ENCODE data around the gene CARF. TPM values are rescaled to one million over a fixed set of nuclear protein-coding genes. Genes with fewer than 3 reads are reported as not detected.

CARF gene
- total and polyA plus RNA-seq, 2 of the 13 experiments (the other 11 are each of a cell fraction or from before 2014, with no cell fraction given) = 3.0 to 5.4 TPM

GRCh38 chr2:202911203-202911511, 918 bp upstream of the CARF start:
- DNase-seq (ENCODE audit: low spot score) (no peak), FAIRE-seq (no peak), ATAC-seq (peak; percentile 24; the same call in 2 of the 3 replicates)
- peaks cover 48% of the 10 kb centered on the region for H3K79me2 ChIP-seq (ENCODE audit: insufficient read depth, low read length)
- TSS peak; percentile 61 for BruUV-seq (replicated peaks)
- H3K4me3 ChIP-seq (replicated peaks in 1 of 3; ENCODE audit: insufficient read depth in 1 of 3, low read depth in 2 of 3, low read length in 3 of 3) = peak overlapping the region; percentile 88 to 96 (median 91)
- POLR2A ChIA-PET = interaction anchor here (0.9 to 3.3 kb wide), 7 partner anchors 14 to 328 kb away, joined by 3 to 12 read pairs (median 5); partner anchors contain the start of genes CYP20A1 and NBEAL1
- H3K36me3 ChIP-seq (replicated peaks in 1 of 2; ENCODE audit: control insufficient read depth in 1 of 2, insufficient read depth in 2 of 2, low read length in 2 of 2) = peaks cover 0 to 4% of the 10 kb centered on the region in 2 experiments; a peak in 2 of 5 replicates
- H4K20me1 ChIP-seq (ENCODE audit: insufficient read depth, low read length) = peaks cover 5% of the 10 kb centered on the region
- 1% methylated on average over 8 of the region's 8 CpGs for WGBS (ENCODE audit: low lambda C conversion rate)
- intact Hi-C loops (cut with micrococcal nuclease; ENCODE audit: unreplicated experiment) = loop anchor here (2.0 to 10.0 kb wide), 4 partner anchors 104 to 328 kb away; partner anchors contain the start of genes CYP20A1 and NBEAL1
- peak overlapping the region; percentile 97 for H3K9ac ChIP-seq (ENCODE audit: insufficient read depth, low read depth, low read length)
- CTCF ChIA-PET (ENCODE audit: low intra/inter-chr PET ratio, low total read pairs) = no interaction called here
- H2AFZ ChIP-seq (ENCODE audit: low read length) = peak overlapping the region; percentile 94
- in situ Hi-C loops (cut with HindIII; ENCODE audit: extremely low pct_ligation_motif_present, low pct_unique_long_range_greater_than_20kb) = no loop called here
- peak overlapping the region; percentile 95 for H3K27ac ChIP-seq (ENCODE audit: extremely low read length, insufficient read depth, low read length)
- H3K4me1 ChIP-seq (ENCODE audit: insufficient read depth, low read length) = peaks cover 26% of the 10 kb centered on the region
- no peaks in the 10 kb centered on the region for H3K9me3 ChIP-seq (ENCODE audit: low read length)
- peak overlapping the region; percentile 99 for H3K4me2 ChIP-seq (ENCODE audit: low read depth, low read length)
- peaks cover 0 to 4% of the 10 kb centered on the region in 2 experiments; a peak in 2 of 5 replicates for H3K27me3 ChIP-seq (ENCODE audit: control insufficient read depth in 1 of 2, insufficient read depth in 2 of 2, low read length in 2 of 2)
- TF ChIP-seq ZNF550 (CRISPR knock-in tag; IDR thresholded peaks at IDR 0.05; ENCODE audit: borderline replicate concordance) (no peak), EP300 (IDR thresholded peaks at IDR 0.05; ENCODE audit: low read depth in 2 of 2, low read length in 2 of 2) (no peak), EP300 (CRISPR knock-in tag; IDR thresholded peaks at IDR 0.05; ENCODE audit: borderline replicate concordance) (no peak), HOXA5 (CRISPR knock-in tag; IDR thresholded peaks at IDR 0.05) (no peak), ONECUT2 (CRISPR knock-in tag; IDR thresholded peaks at IDR 0.05) (no peak), ZNF441 (CRISPR knock-in tag; IDR thresholded peaks at IDR 0.05; ENCODE audit: borderline replicate concordance) (no peak), ATM (IDR thresholded peaks at IDR 0.05; ENCODE audit: borderline replicate concordance) (no peak), ZUFSP (CRISPR knock-in tag; IDR thresholded peaks at IDR 0.05; ENCODE audit: borderline replicate concordance) (no peak), RXRA (CRISPR knock-in tag; IDR thresholded peaks at IDR 0.05) (no peak), ZNF770 (CRISPR knock-in tag; IDR thresholded peaks at IDR 0.05) (peak; percentile 52; the same call in 1 of the 2 replicates), ZNF790 (CRISPR knock-in tag; IDR thresholded peaks at IDR 0.05; ENCODE audit: borderline replicate concordance) (0 out of 2 replicates have a peak, but pooled peaks have one; percentile 68), POLR2AphosphoS5 (IDR thresholded peaks at IDR 0.05; ENCODE audit: low read depth, low read length) (no peak), HMG20B (CRISPR knock-in tag; conservative IDR thresholded peaks at IDR 0.05) (no peak), ETV5 (CRISPR knock-in tag; IDR thresholded peaks at IDR 0.05; ENCODE audit: borderline replicate concordance) (no peak), EZH2 (conservative IDR thresholded peaks at IDR 0.05; ENCODE audit: low read depth, low read length) (no peak), NR2F2 (IDR thresholded peaks at IDR 0.05; ENCODE audit: borderline replicate concordance, low read depth) (0 out of 2 replicates have a peak, but pooled peaks have one; percentile 52), ZNF619 (CRISPR knock-in tag; IDR thresholded peaks at IDR 0.05) (0 out of 2 replicates have a peak, but pooled peaks have one; percentile 30), PHF8 (CRISPR knock-in tag; IDR thresholded peaks at IDR 0.05) (no peak), ARID5B (CRISPR knock-in tag; IDR thresholded peaks at IDR 0.05) (0 out of 2 replicates have a peak, but pooled peaks have one; percentile 39)

Data from HepG2 (cell line).